ENCODE data around the gene NMNAT2.
A peak's percentile ranks its signal among the peaks of the same experiment; 100 is the strongest.

DNA sequence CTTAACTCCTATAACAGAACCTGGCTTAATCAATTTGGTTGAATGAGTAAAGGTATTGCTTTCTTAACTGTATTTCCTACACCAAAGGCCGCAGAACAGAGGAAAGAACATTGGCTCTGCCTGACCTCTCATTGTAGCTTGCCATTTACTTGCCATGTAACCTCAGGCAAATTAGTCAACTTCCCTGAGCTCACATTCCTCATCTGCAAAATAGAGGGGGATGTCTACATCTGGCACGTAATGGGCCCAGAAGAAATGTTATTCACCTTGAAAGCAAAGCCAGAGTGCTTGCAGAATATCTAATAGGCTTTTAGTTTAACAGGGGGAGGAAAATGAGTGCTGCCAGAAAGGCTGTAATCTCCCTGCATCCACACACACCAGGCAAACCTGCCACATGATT is 187.8 kb downstream of the NMNAT2 start:
- TF ChIP-seq, protein P1, sequence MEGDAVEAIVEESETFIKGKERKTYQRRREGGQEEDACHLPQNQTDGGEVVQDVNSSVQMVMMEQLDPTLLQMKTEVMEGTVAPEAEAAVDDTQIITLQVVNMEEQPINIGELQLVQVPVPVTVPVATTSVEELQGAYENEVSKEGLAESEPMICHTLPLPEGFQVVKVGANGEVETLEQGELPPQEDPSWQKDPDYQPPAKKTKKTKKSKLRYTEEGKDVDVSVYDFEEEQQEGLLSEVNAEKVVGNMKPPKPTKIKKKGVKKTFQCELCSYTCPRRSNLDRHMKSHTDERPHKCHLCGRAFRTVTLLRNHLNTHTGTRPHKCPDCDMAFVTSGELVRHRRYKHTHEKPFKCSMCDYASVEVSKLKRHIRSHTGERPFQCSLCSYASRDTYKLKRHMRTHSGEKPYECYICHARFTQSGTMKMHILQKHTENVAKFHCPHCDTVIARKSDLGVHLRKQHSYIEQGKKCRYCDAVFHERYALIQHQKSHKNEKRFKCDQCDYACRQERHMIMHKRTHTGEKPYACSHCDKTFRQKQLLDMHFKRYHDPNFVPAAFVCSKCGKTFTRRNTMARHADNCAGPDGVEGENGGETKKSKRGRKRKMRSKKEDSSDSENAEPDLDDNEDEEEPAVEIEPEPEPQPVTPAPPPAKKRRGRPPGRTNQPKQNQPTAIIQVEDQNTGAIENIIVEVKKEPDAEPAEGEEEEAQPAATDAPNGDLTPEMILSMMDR (IDR thresholded peaks at IDR 0.05; ENCODE audit: extremely low read depth in 1 of 2, insufficient read depth in 1 of 2, low read depth in 1 of 2, low read length in 2 of 2): no peak
- peak; percentile 30 for TF ChIP-seq POLR2AphosphoS5 (IDR thresholded peaks at IDR 0.05; ENCODE audit: insufficient read depth, low read depth, low read length)
- TF ChIP-seq MYC (IDR thresholded peaks at IDR 0.05; ENCODE audit: low read depth, low read length): no peak
- TF ChIP-seq, protein P2, sequence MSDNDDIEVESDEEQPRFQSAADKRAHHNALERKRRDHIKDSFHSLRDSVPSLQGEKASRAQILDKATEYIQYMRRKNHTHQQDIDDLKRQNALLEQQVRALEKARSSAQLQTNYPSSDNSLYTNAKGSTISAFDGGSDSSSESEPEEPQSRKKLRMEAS (IDR thresholded peaks at IDR 0.05; ENCODE audit: insufficient read depth, insufficient read length): no peak
- TF ChIP-seq EZH2 (IDR thresholded peaks at IDR 0.05; ENCODE audit: borderline replicate concordance, low read depth, low read length, severe bottlenecking): no peak
- TF ChIP-seq POLR2A (IDR thresholded peaks at IDR 0.05; ENCODE audit: low read depth, low read length): no peak
- TF ChIP-seq GATA2 (IDR thresholded peaks at IDR 0.05; ENCODE audit: insufficient read depth, insufficient read length, low read depth, low read length): no peak
- TF ChIP-seq FOS (IDR thresholded peaks at IDR 0.05; ENCODE audit: borderline replicate concordance, insufficient read depth, low read length): peak; percentile 57
